Liver (tissue), 9 donors: ENCODE data around the gene BMP7. TPM values are rescaled to one million over a fixed set of nuclear protein-coding genes. Genes with fewer than 3 reads are reported as not detected.

Source experiments
- DNase-seq: peaks from one replicate; pipeline ENCODE4 v3.0.0-alpha.2; 2017; ENCODE audit warnings: low spot score
- H3K27ac ChIP-seq, 2 donors: one replicate each; pipeline ENCODE4 v1.7.0; 2013; ENCODE audit warnings: inconsistent platforms in 2 of 2, low read length in 2 of 2, control low read depth in 1 of 2, low read depth in 1 of 2, mild to moderate bottlenecking in 1 of 2
- H3K27me3 ChIP-seq, 4 donors: one replicate each; pipeline versions ENCODE4 v1.6.1 to v1.7.0; 2013; ENCODE audit warnings: low read length in 3 of 4, inconsistent platforms in 1 of 4, mild to moderate bottlenecking in 1 of 4, moderate library complexity in 1 of 4; ENCODE audit not compliant: control insufficient read depth in 4 of 4, insufficient read depth in 4 of 4
- H3K36me3 ChIP-seq, 4 donors: one replicate each; pipeline versions ENCODE4 v1.6.1 to v1.7.0; 2013; ENCODE audit warnings: low read length in 3 of 4, mild to moderate bottlenecking in 3 of 4, low read depth in 1 of 4, moderate library complexity in 1 of 4; ENCODE audit not compliant: control insufficient read depth in 4 of 4, insufficient read depth in 3 of 4
- H3K4me1 ChIP-seq, 4 donors: one replicate each; pipeline versions ENCODE4 v1.6.1 to v1.7.0; 2013; ENCODE audit warnings: low read length in 3 of 4, mild to moderate bottlenecking in 3 of 4, moderate library complexity in 1 of 4; ENCODE audit not compliant: control insufficient read depth in 4 of 4, insufficient read depth in 4 of 4
- H3K4me3 ChIP-seq, 3 donors: one replicate each; pipeline versions ENCODE4 v1.6.1 to v1.7.0; 2013; ENCODE audit warnings: low read length in 3 of 3, control low read depth in 1 of 3, low read depth in 1 of 3, mild to moderate bottlenecking in 1 of 3
- H3K9ac ChIP-seq, 2 donors: one replicate each; pipeline ENCODE4 v1.7.0; 2013; ENCODE audit warnings: low read length in 2 of 2, mild to moderate bottlenecking in 2 of 2, moderate library complexity in 2 of 2, control low read depth in 1 of 2, low read depth in 1 of 2
- H3K9me3 ChIP-seq, 4 donors: one replicate each; pipeline versions ENCODE4 v1.6.1 to v1.7.0; 2013; ENCODE audit warnings: low read length in 3 of 4; ENCODE audit not compliant: control insufficient read depth in 4 of 4
- ATF3 ChIP-seq: IDR thresholded peaks from 2 replicates; pipeline ENCODE4 v1.6.1; 2016; ENCODE audit warnings: antibody characterized with exemption
- EGR1 ChIP-seq, 2 donors: IDR thresholded peaks; 2 replicates each; pipeline ENCODE4 v1.6.1; 2016 to 2018; ENCODE audit warnings: antibody characterized with exemption in 2 of 2, low read depth in 2 of 2
- FOXA1 ChIP-seq: IDR thresholded peaks from 2 replicates; pipeline ENCODE4 v1.6.1; 2016; ENCODE audit warnings: antibody characterized with exemption
- FOXA2 ChIP-seq: IDR thresholded peaks from 2 replicates; pipeline ENCODE4 v1.6.1; 2016; ENCODE audit warnings: antibody characterized with exemption
- GABPA ChIP-seq, 2 donors: IDR thresholded peaks in 1 of 2; conservative IDR thresholded peaks in 1 of 2; 2 replicates each; pipeline ENCODE4 v1.6.1; 2016; ENCODE audit warnings: antibody characterized with exemption in 2 of 2, mild to moderate bottlenecking in 1 of 2, moderate library complexity in 1 of 2
- HNF4A ChIP-seq, 2 donors: conservative IDR thresholded peaks; 2 replicates each; pipeline ENCODE4 v1.6.1; 2016; ENCODE audit warnings: antibody characterized with exemption in 2 of 2, mild to moderate bottlenecking in 2 of 2
- JUND ChIP-seq, 2 donors: IDR thresholded peaks; 2 replicates each; pipeline ENCODE4 v1.6.1; 2016; ENCODE audit warnings: antibody characterized with exemption in 2 of 2
- MAX ChIP-seq: IDR thresholded peaks from 2 replicates; pipeline ENCODE4 v1.6.1; 2016; ENCODE audit warnings: antibody characterized with exemption
- NR2F2 ChIP-seq: IDR thresholded peaks from 2 replicates; pipeline ENCODE4 v1.6.1; 2016; ENCODE audit warnings: antibody characterized with exemption
- RAD21 ChIP-seq, 2 donors: IDR thresholded peaks; 2 replicates each; pipeline ENCODE4 v1.6.1; 2016; ENCODE audit warnings: antibody characterized with exemption in 2 of 2, mild to moderate bottlenecking in 2 of 2
- REST ChIP-seq: IDR thresholded peaks from 2 replicates; pipeline ENCODE4 v1.6.1; 2016; ENCODE audit warnings: antibody characterized with exemption, mild to moderate bottlenecking
- RXRA ChIP-seq, 2 donors: IDR thresholded peaks; 2 replicates each; pipeline ENCODE4 v1.6.1; 2017 to 2018; ENCODE audit warnings: antibody characterized with exemption in 2 of 2, mild to moderate bottlenecking in 1 of 2
- ZBTB33 ChIP-seq: IDR thresholded peaks from 2 replicates; pipeline ENCODE4 v1.6.1; 2016; ENCODE audit warnings: antibody characterized with exemption
- WGBS: extraction: QIAGEN DNeasy Blood & Tissue Kit; methylation state at CpG from one replicate; pipeline ENCODE4 v1.1.7; 2013; 5-methylcytosine and 5-hydroxymethylcytosine counted together
- polyA plus RNA-seq, 2 donors: library from polyadenylated mRNA; stranded (reverse) in 1 of 2; unstranded in 1 of 2; fragments of 200-250 nt in 1 of 2; fragments of >200 nt in 1 of 2; fragmentation: Nextera tagmentation in 1 of 2; extraction: Ambion mirVana in 1 of 2; gene quantifications; one replicate each; pipeline versions ENCODE4 v1.2.1 to v1.2.3, GENCODE V29; 2013 to 2015
- total RNA-seq, 2 donors: library from RNA; depleted of rRNA; stranded (reverse); fragments of >200 nt; gene quantifications; one replicate each; pipeline ENCODE4 v1.2.3, GENCODE V29; 2014
- donor health status: healthy.
- donor health status: healthy.
- donor health status: healthy.
- donor health status: healthy.
- donor health status: healthy.

Gene BMP7
- total and polyA plus RNA-seq, 4 donors: not detected

- TF ChIP-seq REST (no peak), RXRA (IDR thresholded peaks at IDR 0.05) (no peak), NR2F2 (no peak), HNF4A (conservative IDR thresholded peaks at IDR 0.05) (no peak), EGR1 (IDR thresholded peaks at IDR 0.05; ENCODE audit: low read depth in 2 of 2) (no peak)
Observed at GRCh38 chr20:57131601-57132391, 134.6 kb downstream of the BMP7 start (continued).

GRCh38 chr20:57131077-57131476 is 135.4 kb downstream of the BMP7 start:
- no peaks in the 10 kb centered on the region for H3K27me3 ChIP-seq
- TF ChIP-seq GABPA (IDR thresholded peaks at IDR 0.05 in 1 of 2, conservative IDR thresholded peaks at IDR 0.05 in 1 of 2) (no peak), ATF3 (no peak), ZBTB33 (no peak), NR2F2 (no peak)
- DNase-seq: no peak
- WGBS: 77% methylated on average over 10 of the region's 10 CpGs
- H3K4me1 ChIP-seq: peaks cover 0 to 11% (median 3%) of the 10 kb centered on the region in 4 donors
- no peak overlapping the region for H3K4me3 ChIP-seq
- H3K36me3 ChIP-seq: no peaks in the 10 kb centered on the region
- no peak overlapping the region for H3K27ac ChIP-seq
- no peaks in the 10 kb centered on the region for H3K9me3 ChIP-seq
- H3K9ac ChIP-seq: no peak overlapping the region

GRCh38 chr20:57130160-57130772 is 136.2 kb downstream of the BMP7 start:
- Histone ChIP-seq H3K9me3 (no peaks in the 10 kb centered on the region), H3K4me1 (peaks cover 0 to 11% (median 3%) of the 10 kb centered on the region in 4 donors), H3K9ac (no peak overlapping the region), H3K36me3 (no peaks in the 10 kb centered on the region), H3K4me3 (no peak overlapping the region), H3K27ac (no peak overlapping the region), H3K27me3 (no peaks in the 10 kb centered on the region)
- TF ChIP-seq FOXA2 (peak; percentile 98), JUND (IDR thresholded peaks at IDR 0.05) (peak in 1 of 2 donors; percentile 43), GABPA (IDR thresholded peaks at IDR 0.05 in 1 of 2, conservative IDR thresholded peaks at IDR 0.05 in 1 of 2) (peak in 1 of 2 donors; percentile 38), ZBTB33 (no peak), MAX (peak; percentile 29), FOXA1 (peak; percentile 97), HNF4A (conservative IDR thresholded peaks at IDR 0.05) (peak; percentile 40 to 80), RAD21 (IDR thresholded peaks at IDR 0.05) (peak in 1 of 2 donors; percentile 26), ATF3 (peak; percentile 83), RXRA (IDR thresholded peaks at IDR 0.05) (peak; percentile 13 to 74), EGR1 (IDR thresholded peaks at IDR 0.05; ENCODE audit: low read depth in 2 of 2) (no peak)
- WGBS: 40% methylated on average over 13 of the region's 13 CpGs
- DNase-seq: peak; percentile 60
